ENCODE results near the gene DCANP1. TPM values are rescaled to one million over a fixed set of nuclear protein-coding genes. Genes with fewer than 3 reads are reported as not detected.

Gene DCANP1
- polyA plus RNA-seq, 1 donor (not counting 4 experiments of a cell fraction or from before 2014, with no cell fraction given), result not detected

- no peak for FAIRE-seq
- H3K9me3 ChIP-seq (ENCODE audit: control insufficient read depth, low read depth, low read length), result no peaks in the 10 kb centered on the region
- no peaks in the 10 kb centered on the region for H3K9me1 ChIP-seq (ENCODE audit: control insufficient read depth, extremely low read depth, insufficient read depth, low read length)
- H3K4me3 ChIP-seq (ENCODE audit: control insufficient read depth in 2 of 3, extremely low read depth in 1 of 3, insufficient read depth in 2 of 3, low read depth in 1 of 3, low read length in 3 of 3), result no peak overlapping the region
- H2AFZ ChIP-seq (ENCODE audit: control insufficient read depth, low read length), result no peak overlapping the region
- DNase-seq (ENCODE audit: low read depth, low spot score), result no peak
- H3K36me3 ChIP-seq (ENCODE audit: control insufficient read depth in 2 of 2, extremely low read depth in 1 of 2, insufficient read depth in 2 of 2, low read length in 2 of 2), result no peaks in the 10 kb centered on the region
- H3K4me1 ChIP-seq (ENCODE audit: control insufficient read depth, extremely low read depth, insufficient read depth, low read length), result peaks cover 4% of the 10 kb centered on the region
- no peak overlapping the region for H3K4me2 ChIP-seq (ENCODE audit: control insufficient read depth, extremely low read depth, insufficient read depth, low read depth, low read length)
- no peak for TF ChIP-seq CTCF (optimal IDR thresholded peaks at IDR 0.05 in 1 of 3, IDR thresholded peaks at IDR 0.05 in 1 of 3, conservative IDR thresholded peaks at IDR 0.05 in 1 of 3; ENCODE audit: extremely low read depth in 1 of 3, insufficient read depth in 2 of 3, low read length in 3 of 3)
- no peak for TF ChIP-seq EZH2 (IDR thresholded peaks at IDR 0.05; ENCODE audit: low read length)
- H3K79me2 ChIP-seq (ENCODE audit: control insufficient read depth, insufficient read depth, low read length), result no peaks in the 10 kb centered on the region
- dilution Hi-C loops (cut with MboI; ENCODE audit: extremely low pct_ligation_motif_present, low sequenced_read_pairs), result loop anchor here (25.0 kb wide), 1 partner anchor 378 kb away; the partner anchor contains the start of gene SLC25A48
- no peak overlapping the region for H3K27ac ChIP-seq (ENCODE audit: control insufficient read depth, insufficient read depth, low read length)
- no peak overlapping the region for H3K9ac ChIP-seq (ENCODE audit: control insufficient read depth, extremely low read depth, insufficient read depth, low read length)
- peaks cover 15% of the 10 kb centered on the region for H3K27me3 ChIP-seq (ENCODE audit: control insufficient read depth, extremely low read depth, insufficient read depth, low read length)
- no peaks in the 10 kb centered on the region for H4K20me1 ChIP-seq (ENCODE audit: control insufficient read depth, extremely low read depth, insufficient read depth, low read length)
These were observed 11.8 kb upstream of the DCANP1 start for GRCh38 chr5:135458921-135459331.

- DNase-seq (ENCODE audit: low read depth, low spot score) (no peak), FAIRE-seq (no peak)
- H3K36me3 ChIP-seq (ENCODE audit: control insufficient read depth in 2 of 2, extremely low read depth in 1 of 2, insufficient read depth in 2 of 2, low read length in 2 of 2), result no peaks in the 10 kb centered on the region
- H2AFZ ChIP-seq (ENCODE audit: control insufficient read depth, low read length), result no peak overlapping the region
- no peaks in the 10 kb centered on the region for H3K9me3 ChIP-seq (ENCODE audit: control insufficient read depth, low read depth, low read length)
- no peaks in the 10 kb centered on the region for H4K20me1 ChIP-seq (ENCODE audit: control insufficient read depth, extremely low read depth, insufficient read depth, low read length)
- no peaks in the 10 kb centered on the region for H3K9me1 ChIP-seq (ENCODE audit: control insufficient read depth, extremely low read depth, insufficient read depth, low read length)
- H3K4me3 ChIP-seq (ENCODE audit: control insufficient read depth in 2 of 3, extremely low read depth in 1 of 3, insufficient read depth in 2 of 3, low read depth in 1 of 3, low read length in 3 of 3), result no peak overlapping the region
- H3K9ac ChIP-seq (ENCODE audit: control insufficient read depth, extremely low read depth, insufficient read depth, low read length), result no peak overlapping the region
- H3K79me2 ChIP-seq (ENCODE audit: control insufficient read depth, insufficient read depth, low read length), result no peaks in the 10 kb centered on the region
- no peak overlapping the region for H3K4me2 ChIP-seq (ENCODE audit: control insufficient read depth, extremely low read depth, insufficient read depth, low read depth, low read length)
- no peak for TF ChIP-seq EZH2 (IDR thresholded peaks at IDR 0.05; ENCODE audit: low read length)
- TF ChIP-seq CTCF (optimal IDR thresholded peaks at IDR 0.05 in 1 of 3, IDR thresholded peaks at IDR 0.05 in 1 of 3, conservative IDR thresholded peaks at IDR 0.05 in 1 of 3; ENCODE audit: extremely low read depth in 1 of 3, insufficient read depth in 2 of 3, low read length in 3 of 3), result no peak
- dilution Hi-C loops (cut with MboI; ENCODE audit: extremely low pct_ligation_motif_present, low sequenced_read_pairs), result loop anchor here (25.0 kb wide), 1 partner anchor 379 kb away; the partner anchor contains the start of gene SLC25A48
- no peak overlapping the region for H3K27ac ChIP-seq (ENCODE audit: control insufficient read depth, insufficient read depth, low read length)
- H3K27me3 ChIP-seq (ENCODE audit: control insufficient read depth, extremely low read depth, insufficient read depth, low read length), result peaks cover 15% of the 10 kb centered on the region
- peaks cover 4% of the 10 kb centered on the region for H3K4me1 ChIP-seq (ENCODE audit: control insufficient read depth, extremely low read depth, insufficient read depth, low read length)
These were observed 11.2 kb upstream of the DCANP1 start for GRCh38 chr5:135458356-135458755.

Data from keratinocyte (primary cell).